Type B pancreatic cell (in vitro differentiated cells): ENCODE measurements around the gene COL6A3. TPM values are rescaled to one million over a fixed set of nuclear protein-coding genes. Genes with fewer than 3 reads are reported as not detected.
A peak's percentile ranks its signal among the peaks of the same experiment; 100 is the strongest.

Source experiments
- DNase-seq: peaks from one replicate; pipeline ENCODE4 v3.0.0; 2021; ENCODE audit warnings: mixed read lengths; ENCODE audit not compliant: unreplicated experiment; ENCODE audit errors: extremely low spot score
- H3K27ac Mint-ChIP-seq: 2 replicates; pipeline ENCODE4 v1.8.0; 2021; ENCODE audit warnings: mild to moderate bottlenecking, mixed read lengths
- H3K27me3 Mint-ChIP-seq: 2 replicates; pipeline ENCODE4 v1.8.0; 2021; ENCODE audit warnings: mixed read lengths
- H3K36me3 Mint-ChIP-seq: 2 replicates; pipeline ENCODE4 v1.8.0; 2021; ENCODE audit warnings: mixed read lengths
- H3K4me1 Mint-ChIP-seq: one replicate; pipeline ENCODE4 v1.8.0; 2021; ENCODE audit warnings: mixed read lengths; ENCODE audit not compliant: unreplicated experiment
- H3K4me3 Mint-ChIP-seq: 2 replicates; pipeline ENCODE4 v1.8.0; 2021; ENCODE audit warnings: mild to moderate bottlenecking, mixed read lengths
- H3K9me3 Mint-ChIP-seq: 2 replicates; pipeline ENCODE4 v1.8.0; 2021; ENCODE audit warnings: mixed read lengths
- total RNA-seq: library from RNA; stranded (reverse); gene quantifications from 2 replicates; pipeline ENCODE4 v1.2.1, GENCODE V29; 2021; ENCODE audit warnings: low replicate concordance
- TF ChIP-seq, protein P1 (sequence below): fragments of 200-600 bp; sonication (generic); conservative IDR thresholded peaks from 2 replicates; pipeline ENCODE4 v1.5.0; 2021; ENCODE audit warnings: antibody characterized with exemption, mild to moderate bottlenecking

The COL6A3 gene
- total RNA-seq, 1 donor from 2014 or later: 157 TPM

GRCh38 chr2:237327175-237327950 is 86.6 kb downstream of the COL6A3 start:
- TF ChIP-seq, protein P1, sequence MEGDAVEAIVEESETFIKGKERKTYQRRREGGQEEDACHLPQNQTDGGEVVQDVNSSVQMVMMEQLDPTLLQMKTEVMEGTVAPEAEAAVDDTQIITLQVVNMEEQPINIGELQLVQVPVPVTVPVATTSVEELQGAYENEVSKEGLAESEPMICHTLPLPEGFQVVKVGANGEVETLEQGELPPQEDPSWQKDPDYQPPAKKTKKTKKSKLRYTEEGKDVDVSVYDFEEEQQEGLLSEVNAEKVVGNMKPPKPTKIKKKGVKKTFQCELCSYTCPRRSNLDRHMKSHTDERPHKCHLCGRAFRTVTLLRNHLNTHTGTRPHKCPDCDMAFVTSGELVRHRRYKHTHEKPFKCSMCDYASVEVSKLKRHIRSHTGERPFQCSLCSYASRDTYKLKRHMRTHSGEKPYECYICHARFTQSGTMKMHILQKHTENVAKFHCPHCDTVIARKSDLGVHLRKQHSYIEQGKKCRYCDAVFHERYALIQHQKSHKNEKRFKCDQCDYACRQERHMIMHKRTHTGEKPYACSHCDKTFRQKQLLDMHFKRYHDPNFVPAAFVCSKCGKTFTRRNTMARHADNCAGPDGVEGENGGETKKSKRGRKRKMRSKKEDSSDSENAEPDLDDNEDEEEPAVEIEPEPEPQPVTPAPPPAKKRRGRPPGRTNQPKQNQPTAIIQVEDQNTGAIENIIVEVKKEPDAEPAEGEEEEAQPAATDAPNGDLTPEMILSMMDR: no peak
- no peak for DNase-seq
- no peaks in the 10 kb centered on the region for H3K27me3 Mint-ChIP-seq
- H3K27ac Mint-ChIP-seq: no peak overlapping the region
- peaks cover 9% of the 10 kb centered on the region for H3K36me3 Mint-ChIP-seq
- H3K4me1 Mint-ChIP-seq: peaks cover 25% of the 10 kb centered on the region
- no peak overlapping the region for H3K4me3 Mint-ChIP-seq
- H3K9me3 Mint-ChIP-seq: no peaks in the 10 kb centered on the region

GRCh38 chr2:237326266-237327171 is 87.4 kb downstream of the COL6A3 start:
- TF ChIP-seq, protein P1: no peak
- DNase-seq: no peak
- H3K27ac Mint-ChIP-seq: no peak overlapping the region
- no peaks in the 10 kb centered on the region for H3K9me3 Mint-ChIP-seq
- no peak overlapping the region for H3K4me3 Mint-ChIP-seq
- peaks cover 9% of the 10 kb centered on the region for H3K36me3 Mint-ChIP-seq
- no peaks in the 10 kb centered on the region for H3K27me3 Mint-ChIP-seq
- peaks cover 25% of the 10 kb centered on the region for H3K4me1 Mint-ChIP-seq

GRCh38 chr2:237324837-237325236 is 89.1 kb downstream of the COL6A3 start:
- no peak for DNase-seq
- Mint-ChIP-seq H3K27ac (peak overlapping the region; percentile 25), H3K36me3 (peaks cover 12% of the 10 kb centered on the region), H3K4me1 (peaks cover 29% of the 10 kb centered on the region), H3K9me3 (peaks cover 7% of the 10 kb centered on the region), H3K27me3 (no peaks in the 10 kb centered on the region), H3K4me3 (no peak overlapping the region)
- TF ChIP-seq, protein P1: no peak

- Mint-ChIP-seq H3K4me1 (peaks cover 29% of the 10 kb centered on the region), H3K36me3 (peaks cover 12% of the 10 kb centered on the region), H3K27me3 (no peaks in the 10 kb centered on the region), H3K4me3 (peak overlapping the region; percentile 48), H3K9me3 (peaks cover 8% of the 10 kb centered on the region), H3K27ac (peak overlapping the region; percentile 25)
- no peak for DNase-seq
- TF ChIP-seq, protein P1: no peak
Observed at GRCh38 chr2:237324405-237324831, 89.5 kb downstream of the COL6A3 start.

DNA sequence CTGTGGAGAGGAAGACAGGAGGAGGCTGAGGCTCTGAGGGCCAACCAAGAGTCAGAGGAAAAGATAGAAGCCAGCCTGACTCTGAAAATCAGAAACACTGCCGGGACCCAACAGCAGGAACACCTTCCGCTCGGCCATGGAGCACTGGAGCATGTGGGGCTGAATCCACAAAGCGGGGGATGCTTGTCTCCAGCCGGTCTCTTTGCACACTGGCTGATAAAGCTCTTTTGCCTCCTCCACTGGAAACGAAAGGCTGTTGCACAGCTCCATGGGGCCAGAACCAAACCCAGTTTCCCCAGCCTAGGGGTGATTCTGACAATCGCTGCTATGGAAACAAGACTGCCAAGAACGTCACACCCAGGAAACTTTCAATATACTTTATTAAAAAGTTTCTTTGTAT is 90.3 kb downstream of the COL6A3 start:
- Mint-ChIP-seq H3K9me3 (peaks cover 8% of the 10 kb centered on the region), H3K27ac (no peak overlapping the region), H3K36me3 (peaks cover 12% of the 10 kb centered on the region), H3K4me3 (no peak overlapping the region), H3K4me1 (peaks cover 29% of the 10 kb centered on the region), H3K27me3 (peaks cover 5% of the 10 kb centered on the region)
- TF ChIP-seq, protein P1: no peak
- no peak for DNase-seq
